Stimulated activated CD8-positive, alpha-beta memory T cell treated with anti-CD3 and anti-CD28 coated beads, Interleukin-12 subunit alpha, Interleukin-12 subunit beta, amount 100 ng/mL, for 24 hours (primary cell): Measurements from ENCODE around the gene PPP1R7.

Experiments
- DNase-seq: peaks from one replicate; pipeline ENCODE4 v3.0.0-alpha.2; 2020; ENCODE audit errors: extremely low read depth

Gene PPP1R7

DNA sequence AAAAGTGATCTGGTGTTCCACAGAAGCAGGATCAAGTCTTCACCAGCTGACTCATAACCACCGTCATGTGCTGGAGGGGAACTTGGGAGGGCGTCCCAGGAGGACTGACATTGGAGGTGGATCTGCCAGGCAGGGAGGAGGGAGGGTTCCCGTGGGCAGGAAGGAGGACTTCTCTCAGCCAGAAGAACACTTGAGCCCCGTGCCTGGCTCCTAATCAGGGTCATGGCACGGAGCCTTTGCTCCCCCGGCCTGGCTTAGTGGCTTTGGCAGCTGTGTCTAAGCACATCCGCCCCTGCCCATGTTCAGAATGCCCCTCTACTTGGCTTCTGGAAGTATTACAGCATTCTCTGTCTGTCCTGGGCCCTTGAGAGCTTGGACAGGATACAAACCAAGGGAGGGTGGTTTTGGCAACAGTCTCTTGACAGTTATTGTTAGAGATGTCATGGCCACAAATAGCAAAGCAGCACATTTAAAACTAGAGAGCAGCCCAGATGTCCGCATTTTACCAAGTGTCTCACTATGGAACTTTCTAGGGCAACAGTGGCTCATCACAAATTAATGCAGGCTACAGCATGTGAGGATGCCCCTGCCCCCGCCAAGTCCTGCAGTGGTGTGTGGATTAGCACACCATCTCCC lies 11.5 kb downstream of the PPP1R7 start:
- no peak for DNase-seq

DNA sequence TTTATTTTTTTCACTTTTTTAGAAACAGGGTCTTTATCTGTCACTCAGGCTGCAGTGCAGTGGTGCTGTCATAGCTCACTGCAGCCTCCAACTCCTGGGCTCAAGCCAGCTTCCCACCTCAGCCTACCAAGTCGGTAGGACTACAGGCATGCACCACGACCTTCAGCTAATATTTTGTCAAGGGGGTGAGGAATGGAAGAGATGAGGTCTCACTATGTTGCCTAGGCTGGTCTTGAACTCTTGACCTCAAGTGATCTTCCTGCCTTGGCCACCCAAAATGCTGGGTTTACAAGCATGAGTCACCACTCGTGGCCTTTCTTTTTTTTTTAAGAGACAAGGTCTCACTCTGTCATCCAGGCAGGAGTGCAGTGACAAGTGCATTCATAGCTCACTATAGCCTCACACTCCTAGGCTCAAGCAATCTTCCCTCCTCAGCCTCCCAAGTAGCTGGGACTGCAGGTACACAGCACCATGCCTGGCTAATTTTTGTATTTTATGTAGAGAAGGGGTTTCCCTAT lies 13.4 kb downstream of the PPP1R7 start:
- no peak for DNase-seq

DNA sequence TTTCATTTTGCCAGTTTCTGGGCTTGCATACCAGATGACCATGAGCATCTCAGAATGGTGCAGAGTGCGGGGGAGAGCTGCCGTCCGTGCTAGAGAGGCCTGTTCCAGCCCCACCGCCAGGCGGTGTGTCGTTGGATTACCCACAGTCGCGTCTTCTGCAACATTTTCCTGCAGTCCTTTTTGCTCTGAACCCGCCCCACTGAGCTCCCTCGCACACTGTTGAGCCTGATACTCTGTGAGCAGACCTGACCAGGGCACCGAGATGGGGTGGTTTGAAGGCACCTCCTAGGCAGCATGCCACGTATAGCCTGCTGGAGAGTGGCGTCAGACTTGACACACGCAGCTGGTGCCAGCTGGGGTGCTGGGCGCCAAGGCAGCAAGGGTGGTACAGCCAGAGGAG lies 18.1 kb downstream of the PPP1R7 start:
- DNase-seq, result no peak

DNA sequence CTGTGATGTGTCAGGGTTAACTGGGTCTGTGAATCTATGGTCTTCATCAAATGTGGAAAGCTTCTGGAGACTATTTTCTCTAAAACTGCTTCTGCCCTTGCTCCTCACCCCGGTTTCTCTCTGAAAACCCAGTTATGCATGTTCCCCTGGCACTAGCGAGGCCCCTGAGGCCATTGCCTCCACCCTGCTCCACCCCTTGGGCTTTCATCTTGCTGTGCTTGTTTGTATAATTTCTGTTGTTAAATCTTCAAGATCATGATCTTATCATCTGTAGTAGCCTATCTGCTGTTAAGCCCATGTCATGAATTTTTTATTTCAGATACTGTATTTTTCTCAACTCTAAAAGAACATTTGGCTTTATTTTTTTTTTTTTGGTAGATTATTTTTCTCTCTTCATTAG lies 23.3 kb downstream of the PPP1R7 start:
- DNase-seq, result no peak

DNA sequence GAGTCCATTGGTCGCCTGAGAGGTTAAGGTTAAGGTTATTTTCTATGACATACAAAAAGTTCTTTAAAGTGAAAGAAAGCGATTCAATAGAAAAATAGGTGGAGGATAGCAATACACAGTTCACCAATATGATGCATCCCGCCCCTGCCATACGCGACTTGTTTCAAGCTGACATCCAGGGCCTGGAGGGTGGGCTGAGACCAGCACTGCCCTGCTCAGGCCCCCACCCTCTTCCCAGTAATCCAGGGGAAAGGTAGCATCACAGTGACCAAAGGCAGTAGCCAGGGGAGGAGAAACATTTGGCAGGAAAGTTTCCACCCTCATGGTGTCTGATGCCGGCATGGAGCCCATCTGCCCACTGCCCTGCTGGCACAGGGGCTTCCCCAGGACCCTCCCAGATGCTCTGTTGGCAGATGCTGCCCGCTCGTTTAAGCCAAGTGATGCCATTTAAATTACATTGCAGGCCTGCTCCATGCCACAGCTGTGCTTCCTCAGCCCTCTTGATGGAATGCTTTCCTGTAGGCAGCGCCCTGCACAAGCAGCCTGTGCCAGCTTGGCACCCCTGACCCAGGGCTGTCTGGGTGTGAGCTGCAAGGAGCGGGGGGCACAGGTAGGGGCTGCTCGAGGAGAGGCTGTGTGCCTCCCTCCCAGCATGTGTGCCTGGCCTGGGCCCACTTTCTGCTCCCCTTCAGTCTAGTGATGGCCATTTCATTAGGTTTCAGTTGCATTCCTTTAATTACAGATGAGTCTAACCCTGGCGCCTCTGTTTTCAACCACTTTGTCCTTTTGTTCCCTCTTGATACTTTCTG lies 27.5 kb downstream of the PPP1R7 start:
- no peak for DNase-seq

DNA sequence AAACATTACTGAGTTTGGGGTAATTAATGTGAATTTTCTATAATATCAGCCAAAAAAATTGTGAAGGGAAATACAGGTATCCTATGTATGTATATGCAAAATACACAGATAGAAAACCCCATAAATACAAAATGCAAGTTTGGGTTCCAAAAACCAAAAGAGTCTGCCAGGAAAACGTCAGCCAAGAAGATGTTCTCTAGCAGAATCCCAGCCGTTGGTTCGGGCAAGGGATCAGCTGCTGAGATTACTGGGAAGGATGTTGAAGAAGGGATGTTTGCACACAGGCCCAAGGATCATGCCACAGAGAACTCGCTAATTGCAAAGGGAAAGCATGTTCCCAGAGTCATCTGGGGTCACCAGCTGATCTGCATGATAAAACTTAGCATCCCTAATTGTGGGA lies 28.7 kb downstream of the PPP1R7 start:
- no peak for DNase-seq

DNA sequence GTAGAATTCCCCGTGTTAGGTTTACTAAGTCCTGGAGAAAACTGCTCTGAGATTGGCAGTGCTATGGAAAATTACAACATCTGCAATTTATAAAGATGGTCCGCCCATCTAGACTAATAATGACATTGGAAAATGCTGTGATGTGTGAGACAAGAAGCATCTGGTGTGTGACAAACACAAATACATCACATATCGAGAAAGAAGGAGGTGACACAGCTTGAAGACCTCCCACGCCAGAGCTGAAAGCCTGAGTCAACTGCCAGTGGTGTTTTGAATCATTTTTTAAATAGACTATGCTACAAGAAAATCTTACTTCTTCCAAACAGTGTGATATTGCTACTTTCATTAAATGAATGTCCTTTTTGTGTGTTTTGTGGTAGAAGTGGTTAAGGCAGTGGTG lies 29.6 kb downstream of the PPP1R7 start:
- no peak for DNase-seq

DNA sequence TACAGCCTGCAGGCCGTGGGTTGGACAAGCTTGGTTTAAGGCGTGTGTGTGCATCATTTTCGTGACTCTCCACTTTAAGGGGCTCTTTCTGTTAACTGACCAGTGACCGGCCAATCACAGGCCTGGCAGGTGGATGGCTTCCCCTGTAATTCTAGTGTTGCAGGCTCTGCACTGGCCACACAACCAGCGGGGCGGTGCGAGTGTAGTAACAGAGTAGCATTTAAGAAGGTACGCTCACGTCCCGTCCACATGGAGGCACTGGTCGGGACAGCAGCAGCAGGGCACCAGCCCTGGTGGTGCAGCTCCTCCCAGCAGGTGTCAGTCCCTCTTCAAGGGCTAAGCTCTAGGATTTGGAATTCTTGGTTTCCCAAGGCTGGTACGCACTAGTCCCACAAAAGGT lies 30.2 kb downstream of the PPP1R7 start:
- no peak for DNase-seq

DNA sequence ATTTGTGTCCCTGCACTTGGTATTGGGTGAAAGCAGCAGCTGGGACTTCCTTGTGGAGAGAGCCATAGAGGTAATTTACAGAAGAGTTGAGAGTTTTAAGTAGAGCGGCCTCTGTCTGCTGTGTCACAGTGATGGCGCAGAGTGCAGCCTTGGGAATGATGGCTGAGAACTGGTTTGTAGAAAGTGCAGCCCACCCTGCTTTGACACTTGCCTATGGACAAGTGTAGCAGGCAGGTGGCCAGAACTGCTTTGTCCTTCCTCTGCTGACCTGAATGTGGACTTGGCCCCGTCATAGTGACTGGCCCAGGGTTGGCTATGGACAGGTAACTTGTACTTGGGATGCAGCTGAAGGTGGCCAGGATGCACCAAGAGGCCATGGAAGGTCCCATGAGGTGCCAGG lies 31.9 kb downstream of the PPP1R7 start:
- no peak for DNase-seq

DNA sequence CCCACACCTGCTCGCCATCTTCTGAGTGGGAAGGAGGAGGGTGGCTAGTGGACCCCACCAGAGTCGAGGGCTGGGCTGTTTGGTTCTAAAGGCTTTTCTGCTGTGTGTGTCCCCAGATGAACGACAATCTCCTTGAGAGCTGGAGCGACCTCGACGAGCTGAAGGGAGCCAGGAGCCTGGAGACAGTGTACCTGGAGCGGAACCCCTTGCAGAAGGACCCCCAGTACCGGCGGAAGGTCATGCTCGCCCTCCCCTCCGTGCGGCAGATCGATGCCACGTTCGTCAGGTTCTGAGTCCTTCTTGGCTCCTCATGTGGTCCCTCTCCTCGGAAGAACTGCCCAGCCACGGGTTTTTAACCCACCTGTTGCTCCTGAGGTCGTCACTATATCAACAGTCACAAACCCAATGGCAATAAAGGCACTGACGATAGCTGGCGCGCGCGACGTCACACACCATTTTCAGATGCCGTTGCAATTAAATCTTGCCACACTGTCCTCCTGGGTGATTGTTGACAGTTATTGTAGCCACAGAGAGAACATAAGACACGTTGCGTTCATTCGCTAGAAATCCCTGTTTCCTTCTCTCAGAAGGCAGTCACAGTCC lies 32.4 kb downstream of the PPP1R7 start:
- no peak for DNase-seq

DNA sequence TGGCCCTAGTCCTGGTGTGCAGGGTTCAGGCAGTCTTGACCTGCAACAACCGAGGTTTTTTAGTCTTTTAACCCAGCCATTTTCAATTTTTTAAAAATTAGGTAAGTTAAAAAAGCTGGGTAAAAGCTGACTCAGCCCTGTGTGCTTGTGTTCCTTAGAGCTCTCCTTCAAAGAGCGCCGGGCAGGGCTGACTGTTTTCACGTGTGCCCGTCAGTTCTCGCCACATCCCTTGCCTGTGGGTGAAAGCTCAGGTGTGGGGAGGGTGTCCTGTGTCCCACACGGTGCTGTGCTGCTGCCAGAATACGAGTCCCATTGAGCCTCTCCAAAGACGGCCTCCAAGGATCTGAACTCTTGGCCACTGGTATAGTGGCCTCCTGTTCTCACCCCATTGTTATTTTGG lies 33.0 kb downstream of the PPP1R7 start:
- DNase-seq, result no peak

DNA sequence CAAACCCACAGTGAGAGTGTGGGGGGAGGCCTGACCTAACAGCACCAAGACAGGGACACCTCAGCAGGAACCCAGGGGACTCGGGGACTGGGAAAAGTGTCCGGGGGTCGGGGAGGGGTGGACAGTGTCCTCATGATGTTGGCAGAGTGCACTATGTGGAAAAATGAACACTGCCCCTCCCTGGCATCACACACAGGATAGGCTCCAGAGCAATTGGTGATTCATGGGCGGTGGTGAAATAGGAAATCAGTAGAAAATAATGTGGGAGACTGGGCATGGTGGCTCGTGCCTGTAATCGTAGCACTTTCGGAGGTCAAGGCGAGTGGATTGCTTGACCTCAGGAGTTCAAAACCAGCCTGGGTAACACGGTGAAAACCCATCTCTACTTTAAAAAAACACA lies 34.6 kb downstream of the PPP1R7 start:
- no peak for DNase-seq

DNA sequence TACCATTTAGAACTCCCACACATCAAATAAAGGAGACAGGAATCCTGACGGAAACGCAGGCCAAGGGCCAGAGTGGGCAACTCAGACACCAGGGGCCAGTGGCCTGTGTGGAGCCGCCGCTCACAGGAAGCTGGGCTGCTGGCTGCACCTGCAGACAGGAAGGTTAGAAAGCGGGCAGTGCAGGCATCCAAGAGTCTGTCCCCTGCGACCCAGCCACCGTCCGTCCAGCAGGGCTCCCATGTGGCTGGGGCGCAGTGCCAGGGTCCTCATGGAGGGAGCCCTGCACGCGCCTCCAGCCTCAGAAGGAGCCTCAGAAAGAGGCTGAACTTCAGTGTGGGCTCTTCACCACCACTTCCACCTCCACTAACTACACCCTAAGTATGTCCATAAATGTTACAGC lies 35.7 kb downstream of the PPP1R7 start:
- no peak for DNase-seq

DNA sequence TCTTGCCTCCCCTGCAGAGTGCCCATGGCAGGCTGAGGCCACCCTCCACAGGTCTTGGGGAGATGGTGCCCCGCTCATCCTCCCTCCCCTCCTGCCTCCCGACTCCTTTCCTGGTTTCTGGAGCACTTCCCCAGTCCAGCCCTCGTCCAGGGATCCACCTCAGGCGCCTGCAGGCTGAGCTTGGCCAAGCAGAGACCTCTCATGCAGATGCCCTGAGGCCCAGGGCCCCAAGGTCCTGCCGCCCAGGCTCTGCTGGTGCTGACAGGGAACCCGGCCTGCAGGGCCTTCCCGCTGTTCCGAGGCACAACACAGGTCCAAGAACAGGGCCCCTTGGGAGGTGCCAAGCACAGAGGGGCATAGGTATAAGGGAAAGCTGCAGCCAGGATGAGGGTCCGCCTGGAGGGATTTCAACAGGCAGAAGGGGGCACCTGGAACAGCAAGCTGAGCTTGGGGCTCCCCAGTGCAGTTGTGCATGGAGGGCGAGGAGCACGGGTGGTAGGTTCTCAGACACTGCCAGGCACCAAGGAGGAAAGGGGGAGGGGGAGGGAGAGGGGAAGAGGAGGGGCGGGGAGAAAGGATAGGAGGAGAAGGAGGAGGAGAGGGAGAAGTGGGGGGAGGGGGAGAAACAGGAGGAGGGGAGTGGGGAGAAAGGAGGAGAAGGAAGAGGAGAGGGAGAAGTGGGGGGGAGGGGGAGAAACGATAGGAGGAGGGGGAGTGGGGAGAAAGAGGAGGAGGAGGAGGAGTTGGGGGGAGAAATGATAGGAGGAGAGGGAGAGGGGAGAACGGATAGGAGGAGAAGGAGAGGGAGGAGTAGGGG lies 37.0 kb downstream of the PPP1R7 start:
- DNase-seq, result no peak

DNA sequence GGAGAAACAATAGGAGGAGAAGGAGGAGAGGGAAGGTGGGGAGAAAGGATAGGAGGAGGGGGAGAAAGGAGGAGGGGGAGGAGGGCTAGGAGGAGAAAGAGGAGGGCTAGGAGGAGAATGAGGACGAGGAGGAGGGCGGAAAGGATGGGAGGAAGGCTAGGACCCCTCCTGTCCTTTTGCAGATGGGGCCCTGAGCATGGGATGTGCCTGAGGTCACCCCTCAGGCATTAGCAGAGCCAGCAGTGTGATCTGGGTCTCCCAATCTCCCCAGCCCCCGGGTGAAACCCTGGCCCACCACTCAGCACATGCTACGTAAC lies 37.6 kb downstream of the PPP1R7 start:
- no peak for DNase-seq

DNA sequence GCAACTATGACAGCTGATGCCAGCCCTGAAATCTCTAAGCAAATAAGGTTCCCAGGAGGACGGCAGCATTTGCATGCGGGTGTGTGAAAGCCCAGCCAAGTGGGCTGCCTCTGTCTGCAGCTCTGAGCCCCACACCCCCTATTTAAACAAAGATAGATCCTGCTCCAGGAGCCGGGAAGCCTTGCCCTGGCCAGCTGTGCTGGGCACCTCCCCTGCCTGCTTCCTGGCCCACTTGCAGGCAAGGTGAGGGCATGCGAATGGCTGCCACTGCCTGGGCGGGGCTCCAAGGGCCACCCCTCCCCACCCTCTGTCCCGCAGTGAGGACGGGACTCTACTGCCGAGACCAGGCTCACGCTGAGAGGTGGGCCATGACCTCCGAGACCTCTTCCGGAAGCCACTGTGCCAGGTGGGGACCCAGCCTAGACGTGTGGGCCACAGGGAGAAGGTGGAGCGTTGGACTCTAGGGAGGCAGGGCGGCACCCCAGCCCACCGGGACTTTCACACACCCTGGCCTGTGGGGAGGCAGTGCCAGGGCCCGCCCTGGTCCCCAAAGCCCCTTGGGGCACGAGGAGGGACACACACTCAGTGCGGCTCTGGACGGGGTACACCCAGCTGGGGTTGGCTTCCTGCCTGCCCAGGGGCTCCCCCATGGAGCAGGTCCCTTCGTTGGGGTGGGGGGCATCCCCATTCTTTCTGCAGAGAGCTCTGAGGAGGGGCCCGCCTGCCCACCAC lies 38.3 kb downstream of the PPP1R7 start, which contains the start of gene ANO7:
ANO7 (plus strand) TSS at position 317 of the 732 bp plus-strand sequence. CDS start 1,387 bp downstream, outside the sequence.
- no peak for DNase-seq

DNA sequence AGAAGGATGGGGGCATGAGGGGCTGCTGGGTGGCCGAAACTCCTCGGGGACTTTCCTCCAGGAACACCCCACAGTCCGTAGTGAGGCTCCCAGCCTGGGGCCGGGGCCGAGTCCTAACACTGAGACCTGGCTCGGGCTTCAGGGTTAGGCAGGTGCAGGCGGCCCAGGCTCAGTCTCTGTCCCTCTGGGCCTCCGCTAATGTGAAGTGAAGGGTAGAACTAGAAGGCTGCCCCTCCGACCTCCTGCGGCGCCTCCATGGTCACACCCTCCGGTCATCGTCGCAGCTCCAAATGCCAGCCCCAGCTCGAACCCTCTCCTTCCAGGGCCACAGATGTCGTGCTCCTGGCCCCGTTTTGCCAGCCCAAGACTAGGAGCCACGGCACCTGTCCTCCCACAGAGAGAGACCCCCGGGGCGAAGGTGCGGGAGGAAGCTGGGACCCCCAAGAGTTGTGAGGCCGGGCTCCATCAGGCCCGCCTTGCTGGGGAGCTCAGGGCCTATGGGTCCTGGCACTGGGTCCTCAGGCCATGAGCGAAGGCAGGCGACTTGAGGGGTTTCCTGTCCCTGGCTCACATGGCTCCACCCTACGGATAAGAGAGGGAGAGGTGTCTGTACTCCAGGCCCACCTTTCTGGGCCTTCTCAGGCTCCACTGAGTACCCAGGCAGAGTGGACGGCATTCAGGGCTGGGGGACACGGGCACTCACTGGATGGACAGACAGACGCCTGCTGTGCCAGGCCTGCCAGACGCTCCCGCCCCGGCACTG lies 39.0 kb downstream of the PPP1R7 start:
- DNase-seq, result no peak

DNA sequence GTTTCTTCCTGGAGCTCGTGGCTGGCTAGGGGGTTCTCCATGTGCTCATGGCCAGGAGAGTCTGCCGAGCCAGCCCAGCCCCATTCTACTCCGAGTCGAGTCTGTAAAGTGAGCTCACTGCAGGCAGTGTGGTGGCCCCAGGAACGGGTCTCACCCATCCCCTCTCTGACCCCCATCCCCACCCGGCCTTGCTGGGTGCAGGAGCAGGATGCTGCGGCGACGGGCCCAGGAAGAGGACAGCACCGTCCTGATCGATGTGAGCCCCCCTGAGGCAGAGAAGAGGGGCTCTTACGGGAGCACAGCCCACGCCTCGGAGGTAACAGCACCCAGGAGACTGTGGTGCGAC lies 39.6 kb downstream of the PPP1R7 start:
- no peak for DNase-seq

DNA sequence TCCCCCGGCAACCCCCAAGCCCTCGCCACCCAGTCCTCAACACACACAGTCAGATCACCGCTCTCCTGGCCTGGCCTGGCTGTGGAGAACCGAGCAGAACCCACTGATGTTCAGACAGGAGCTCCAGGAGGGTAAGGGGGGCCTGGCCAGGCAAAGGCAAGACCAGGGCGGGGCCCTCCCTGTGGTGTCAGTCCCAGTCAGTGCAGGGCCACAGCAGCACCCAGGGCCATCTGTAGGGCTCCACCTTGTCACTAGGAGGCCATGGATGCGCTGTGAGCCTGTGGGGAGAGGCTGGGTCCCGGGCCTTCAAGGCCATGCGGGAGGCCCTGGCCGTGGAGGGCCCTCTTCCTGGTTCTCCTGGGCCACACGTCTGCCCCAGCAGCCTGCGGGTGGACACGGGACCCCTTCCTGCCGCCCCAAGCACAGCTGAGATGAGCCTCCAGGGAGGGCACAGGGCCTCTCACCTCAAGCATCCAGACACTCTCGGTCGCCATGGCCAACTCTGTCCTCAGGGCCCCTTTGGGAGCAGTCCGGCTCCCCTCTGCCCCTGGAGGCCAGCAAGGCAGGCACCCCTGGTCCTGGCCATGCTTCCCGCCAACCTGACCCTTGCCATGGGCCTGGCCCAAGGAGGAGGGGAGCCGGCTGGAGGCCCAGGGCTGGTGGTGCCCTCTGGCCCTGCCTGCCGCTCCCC lies 40.2 kb downstream of the PPP1R7 start:
- no peak for DNase-seq

DNA sequence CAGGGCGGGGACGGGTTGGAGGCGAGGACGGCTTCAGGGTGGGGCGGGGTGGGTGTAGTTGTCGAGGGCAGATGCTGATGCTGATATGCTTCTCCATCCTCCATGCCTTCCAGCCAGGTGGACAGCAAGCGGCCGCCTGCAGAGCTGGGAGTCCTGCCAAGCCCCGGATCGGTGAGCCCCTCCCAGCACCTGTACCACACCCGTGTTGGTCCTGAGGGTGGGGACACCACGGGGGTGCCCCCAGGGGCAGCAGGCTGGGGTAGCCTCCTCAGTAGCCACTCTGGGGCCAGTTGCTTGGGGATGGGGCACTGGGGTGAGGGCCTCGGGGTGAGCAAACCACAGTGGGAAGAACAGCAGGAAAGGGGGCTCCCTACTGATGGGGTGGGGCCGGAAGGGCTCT lies 40.8 kb downstream of the PPP1R7 start:
- no peak for DNase-seq
